NCI-H82 treated with DMSO at 0.1 percent for 48 hours (cell line): ENCODE results near the gene TLR2.

Experiments used
- DNase-seq: peaks from one replicate; lab custom pipeline; 2025; ENCODE audit not compliant: unreplicated experiment; lab: John Stamatoyannopoulos, UW

The TLR2 gene

GRCh38 chr4:153729895-153730294, 45.8 kb downstream of the TLR2 start:
- DNase-seq, result no peak

- DNase-seq, result no peak
These were observed 47.2 kb downstream of the TLR2 start for GRCh38 chr4:153731239-153731638.

GRCh38 chr4:153733751-153734448, 49.8 kb downstream of the TLR2 start:
- no peak for DNase-seq

GRCh38 chr4:153735906-153736461, 51.9 kb downstream of the TLR2 start:
- DNase-seq, result no peak

- no peak for DNase-seq
These were observed 57.5 kb downstream of the TLR2 start for GRCh38 chr4:153741541-153741940.

- DNase-seq, result no peak
These were observed 61.6 kb downstream of the TLR2 start for GRCh38 chr4:153745651-153746050.

GRCh38 chr4:153747406-153747955, 63.4 kb downstream of the TLR2 start:
- no peak for DNase-seq

- DNase-seq, result no peak
These were observed 64.3 kb downstream of the TLR2 start for GRCh38 chr4:153748378-153748777.

GRCh38 chr4:153750197-153750817, 66.2 kb downstream of the TLR2 start:
- DNase-seq, result peak; percentile 0

GRCh38 chr4:153755186-153755585, 71.1 kb downstream of the TLR2 start:
- DNase-seq, result no peak
